NCI-H460 (cell line): ENCODE data around the gene CD28. TPM values are rescaled to one million over a fixed set of nuclear protein-coding genes. Genes with fewer than 3 reads are reported as not detected.
"Not testable (repeated sequence)": the region's sequence is repeated elsewhere in the genome, so short reads cannot be mapped to it uniquely, and the experiment has no call there.

ENCODE experiments used
- DNase-seq: peaks from one replicate; pipeline ENCODE4 v3.0.0-alpha.2; 2016; ENCODE audit warnings: low read depth; ENCODE audit errors: extremely low read depth
- total RNA-seq: library from RNA; depleted of rRNA; stranded (reverse); fragments of >200 nt; shearing (Covaris generic); gene quantifications from 2 replicates; pipeline ENCODE4 v1.2.3, GENCODE V29; 2014

The CD28 gene
- total RNA-seq, 1 experiment from 2014 or later: not detected

GRCh38 chr2:203741566-203741965 lies 35.1 kb downstream of the CD28 start:
- DNase-seq: no peak

- DNase-seq: peak; percentile 23
These were observed 37.1 kb downstream of the CD28 start for GRCh38 chr2:203743441-203743981.

- DNase-seq: no peak
These were observed 37.7 kb downstream of the CD28 start for GRCh38 chr2:203744091-203744490.

- no peak for DNase-seq
These were observed 38.8 kb downstream of the CD28 start for GRCh38 chr2:203745267-203745666.

- DNase-seq: no peak
These were observed 42.1 kb downstream of the CD28 start for GRCh38 chr2:203748331-203749126.

- DNase-seq: no peak
These were observed 44.1 kb downstream of the CD28 start for GRCh38 chr2:203750346-203751068.

GRCh38 chr2:203751685-203752271 lies 45.3 kb downstream of the CD28 start:
- DNase-seq: no peak

- DNase-seq: no peak
These were observed 49.7 kb downstream of the CD28 start for GRCh38 chr2:203756161-203756560.

GRCh38 chr2:203758841-203759689 lies 52.6 kb downstream of the CD28 start:
- no peak for DNase-seq

- no peak for DNase-seq
These were observed 53.4 kb downstream of the CD28 start for GRCh38 chr2:203759690-203760365.

- DNase-seq: no peak
These were observed 54.7 kb downstream of the CD28 start for GRCh38 chr2:203761121-203761520.

- DNase-seq: no peak
These were observed 57.0 kb downstream of the CD28 start for GRCh38 chr2:203763241-203763937.

- DNase-seq: no peak
These were observed 57.7 kb downstream of the CD28 start for GRCh38 chr2:203763938-203764664.

- DNase-seq: no peak
These were observed 66.2 kb downstream of the CD28 start for GRCh38 chr2:203772456-203773165.

GRCh38 chr2:203774760-203775159 lies 68.3 kb downstream of the CD28 start:
- DNase-seq: no peak

- DNase-seq: no peak
These were observed 69.2 kb downstream of the CD28 start for GRCh38 chr2:203775684-203776083.

GRCh38 chr2:203777030-203777429 lies 70.6 kb downstream of the CD28 start:
- DNase-seq: no peak

GRCh38 chr2:203779477-203780073 lies 73.1 kb downstream of the CD28 start:
- not testable (repeated sequence) for DNase-seq
